G401 (cell line): ENCODE results near the gene PTPN20. TPM values are rescaled to one million over a fixed set of nuclear protein-coding genes. Genes with fewer than 3 reads are reported as not detected.
"Not testable (repeated sequence)": the region's sequence is repeated elsewhere in the genome, so short reads cannot be mapped to it uniquely, and the experiment has no call there.

Source experiments
- DNase-seq: peaks from one replicate; pipeline ENCODE4 v3.0.0-alpha.2; 2015; ENCODE audit warnings: low spot score
- in situ Hi-C: cut with HindIII; loops from 2 replicates; pipeline ENCODE4 v1.10.0; 2016; ENCODE audit warnings: low sequenced_read_pairs, mixed read lengths
- total RNA-seq: library from RNA; depleted of rRNA; stranded (reverse); fragments of >200 nt; shearing (Covaris generic); gene quantifications from 2 replicates; pipeline ENCODE4 v1.2.3, GENCODE V29; 2014

Gene PTPN20
- total RNA-seq, 1 experiment from 2014 or later = not detected

GRCh38 chr10:46941091-46941490 is 29.9 kb downstream of the PTPN20 start:
- DNase-seq, in situ Hi-C loops: not testable (repeated sequence)

- peak; percentile 9 for DNase-seq
- in situ Hi-C loops = not testable (repeated sequence)
Observed at GRCh38 chr10:46948687-46949518, 37.7 kb downstream of the PTPN20 start.

- DNase-seq, in situ Hi-C loops: not testable (repeated sequence)
Observed at GRCh38 chr10:46952540-46952939, 41.3 kb downstream of the PTPN20 start.

- DNase-seq, in situ Hi-C loops: not testable (repeated sequence)
Observed at GRCh38 chr10:46960742-46961141, 49.5 kb downstream of the PTPN20 start.

- in situ Hi-C loops, DNase-seq: not testable (repeated sequence)
Observed at GRCh38 chr10:46963356-46963755, 52.1 kb downstream of the PTPN20 start.

GRCh38 chr10:46967013-46967412 is 55.8 kb downstream of the PTPN20 start:
- in situ Hi-C loops, DNase-seq: not testable (repeated sequence)

GRCh38 chr10:46980223-46980622 is 69.0 kb downstream of the PTPN20 start:
- DNase-seq, in situ Hi-C loops: not testable (repeated sequence)

- in situ Hi-C loops, DNase-seq: not testable (repeated sequence)
Observed at GRCh38 chr10:46987233-46987924, 76.2 kb downstream of the PTPN20 start.

- peak; percentile 12 for DNase-seq
- in situ Hi-C loops = no loop called here
Observed at GRCh38 chr10:46992803-46993561, 81.8 kb downstream of the PTPN20 start.

GRCh38 chr10:46995234-46995633 is 84.0 kb downstream of the PTPN20 start:
- no peak for DNase-seq
- in situ Hi-C loops = no loop called here

- in situ Hi-C loops = no loop called here
- DNase-seq = no peak
Observed at GRCh38 chr10:46998192-46998591, 87.0 kb downstream of the PTPN20 start.

- in situ Hi-C loops = no loop called here
- DNase-seq = no peak
Observed at GRCh38 chr10:46998595-46998994, 87.4 kb downstream of the PTPN20 start.

- in situ Hi-C loops = no loop called here
- no peak for DNase-seq
Observed at GRCh38 chr10:46999217-46999616, 88.0 kb downstream of the PTPN20 start.

- in situ Hi-C loops = no loop called here
Observed at GRCh38 chr10:47008769-47009168, 97.5 kb downstream of the PTPN20 start.

GRCh38 chr10:47009215-47009838 is 98.1 kb downstream of the PTPN20 start:
- in situ Hi-C loops = no loop called here
- DNase-seq = no peak

More at GRCh38 chr10:47008769-47009168, 97.5 kb downstream of the PTPN20 start:
- DNase-seq = no peak

- in situ Hi-C loops = no loop called here
- no peak for DNase-seq
Observed at GRCh38 chr10:47010036-47010435, 98.8 kb downstream of the PTPN20 start.

- DNase-seq = no peak
- in situ Hi-C loops = no loop called here
Observed at GRCh38 chr10:47012214-47012613, 101.0 kb downstream of the PTPN20 start.

GRCh38 chr10:47013507-47014154 is 102.4 kb downstream of the PTPN20 start:
- no peak for DNase-seq
- in situ Hi-C loops = no loop called here

- in situ Hi-C loops = no loop called here
- DNase-seq = no peak
Observed at GRCh38 chr10:47015404-47015803, 104.2 kb downstream of the PTPN20 start.
